ENCODE measurements around the gene PPA2.

DNA sequence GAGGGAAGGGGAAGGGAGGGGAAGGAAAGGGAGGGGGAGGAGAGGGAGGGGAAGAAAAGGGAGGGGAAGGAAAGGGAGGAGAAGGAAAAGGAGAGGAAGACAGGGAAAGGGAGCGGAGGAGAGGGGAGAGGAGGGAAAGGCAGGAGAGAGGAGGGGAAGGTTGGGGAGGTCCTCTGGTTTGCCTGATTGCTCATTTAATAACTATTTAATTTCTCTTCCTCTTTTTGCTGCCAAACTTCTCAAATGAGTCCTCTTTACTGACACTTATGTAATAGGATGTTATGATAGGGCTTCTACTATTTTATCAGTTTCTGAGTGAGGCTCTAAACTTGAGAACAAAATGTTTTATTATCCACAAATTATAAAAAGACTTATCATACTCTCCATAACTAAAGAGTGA lies 35.4 kb upstream of the PPA2 start:
- TF ChIP-seq, protein P1, sequence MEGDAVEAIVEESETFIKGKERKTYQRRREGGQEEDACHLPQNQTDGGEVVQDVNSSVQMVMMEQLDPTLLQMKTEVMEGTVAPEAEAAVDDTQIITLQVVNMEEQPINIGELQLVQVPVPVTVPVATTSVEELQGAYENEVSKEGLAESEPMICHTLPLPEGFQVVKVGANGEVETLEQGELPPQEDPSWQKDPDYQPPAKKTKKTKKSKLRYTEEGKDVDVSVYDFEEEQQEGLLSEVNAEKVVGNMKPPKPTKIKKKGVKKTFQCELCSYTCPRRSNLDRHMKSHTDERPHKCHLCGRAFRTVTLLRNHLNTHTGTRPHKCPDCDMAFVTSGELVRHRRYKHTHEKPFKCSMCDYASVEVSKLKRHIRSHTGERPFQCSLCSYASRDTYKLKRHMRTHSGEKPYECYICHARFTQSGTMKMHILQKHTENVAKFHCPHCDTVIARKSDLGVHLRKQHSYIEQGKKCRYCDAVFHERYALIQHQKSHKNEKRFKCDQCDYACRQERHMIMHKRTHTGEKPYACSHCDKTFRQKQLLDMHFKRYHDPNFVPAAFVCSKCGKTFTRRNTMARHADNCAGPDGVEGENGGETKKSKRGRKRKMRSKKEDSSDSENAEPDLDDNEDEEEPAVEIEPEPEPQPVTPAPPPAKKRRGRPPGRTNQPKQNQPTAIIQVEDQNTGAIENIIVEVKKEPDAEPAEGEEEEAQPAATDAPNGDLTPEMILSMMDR (IDR thresholded peaks at IDR 0.05), result no peak
- TF ChIP-seq POLR2A (IDR thresholded peaks at IDR 0.05), result no peak

Data from prostate gland (tissue), 2 donors.